GM23248 (cell line): ENCODE data around the gene TNP2. TPM values are rescaled to one million over a fixed set of nuclear protein-coding genes. Genes with fewer than 3 reads are reported as not detected.

Experiments used
- DNase-seq: peaks from one replicate; pipeline ENCODE4 v3.0.0-alpha.2; 2015
- H2AFZ ChIP-seq: fragments of 200-600 bp; sonication (generic); 2 replicates; pipeline ENCODE4 v1.6.1; 2016; ENCODE audit warnings: antibody characterized with exemption
- H3F3A ChIP-seq: fragments of 200-600 bp; sonication (generic); 2 replicates; pipeline ENCODE4 v1.6.1; 2016; ENCODE audit warnings: mild to moderate bottlenecking, antibody characterized with exemption, mixed run types; ENCODE audit not compliant: insufficient read depth
- H3K27ac ChIP-seq: fragments of 200-600 bp; sonication (generic); 2 replicates; pipeline ENCODE4 v1.5.1; 2016; ENCODE audit warnings: mild to moderate bottlenecking
- H3K27me3 ChIP-seq: fragments of 200-600 bp; sonication (generic); replicated peaks from 2 replicates; pipeline ENCODE4 v1.6.1; 2016; ENCODE audit warnings: mild to moderate bottlenecking; ENCODE audit not compliant: insufficient read depth
- H3K36me3 ChIP-seq: fragments of 200-600 bp; sonication (generic); 2 replicates; pipeline ENCODE4 v1.6.1; 2016; ENCODE audit warnings: low read depth, mild to moderate bottlenecking
- H3K4me1 ChIP-seq: fragments of 200-600 bp; sonication (generic); 2 replicates; pipeline ENCODE4 v1.6.1; 2016; ENCODE audit warnings: mild to moderate bottlenecking; ENCODE audit not compliant: insufficient read depth
- H3K4me2 ChIP-seq: fragments of 200-600 bp; sonication (generic); one replicate; pipeline ENCODE4 v1.6.1; 2016; ENCODE audit warnings: mild to moderate bottlenecking; ENCODE audit not compliant: unreplicated experiment
- H3K4me3 ChIP-seq: fragments of 200-600 bp; sonication (generic); 2 replicates; pipeline ENCODE4 v1.5.1; 2016; ENCODE audit warnings: mild to moderate bottlenecking
- H3K79me2 ChIP-seq: fragments of 200-600 bp; sonication (generic); 2 replicates; pipeline ENCODE4 v1.6.1; 2016; ENCODE audit warnings: mild to moderate bottlenecking; ENCODE audit not compliant: insufficient read depth
- H3K9ac ChIP-seq: fragments of 200-600 bp; sonication (generic); 2 replicates; pipeline ENCODE4 v1.6.1; 2016; ENCODE audit warnings: mild to moderate bottlenecking
- H3K9me2 ChIP-seq: fragments of 200-600 bp; sonication (generic); 2 replicates; pipeline ENCODE4 v1.6.1; 2016; ENCODE audit warnings: mixed run types, mild to moderate bottlenecking, moderate library complexity; ENCODE audit not compliant: insufficient read depth
- H3K9me3 ChIP-seq: fragments of 200-600 bp; sonication (generic); one replicate; pipeline ENCODE4 v1.6.1; 2017; ENCODE audit warnings: low read depth
- H4K20me1 ChIP-seq: fragments of 200-600 bp; sonication (generic); 2 replicates; pipeline ENCODE4 v1.6.0; 2016; ENCODE audit not compliant: insufficient read depth
- EZH2 ChIP-seq: fragments of 200-600 bp; sonication (generic); IDR thresholded peaks from 2 replicates; pipeline ENCODE4 v1.6.1; 2018; ENCODE audit warnings: antibody characterized with exemption, mild to moderate bottlenecking; ENCODE audit not compliant: insufficient read depth, poor library complexity, severe bottlenecking
- EZH2phosphoT487 ChIP-seq: fragments of 200-600 bp; sonication (generic); IDR thresholded peaks from 2 replicates; pipeline ENCODE4 v1.6.1; 2018; ENCODE audit warnings: antibody characterized with exemption, moderate library complexity, mild to moderate bottlenecking, low read depth; ENCODE audit not compliant: insufficient read depth
- WGBS, 2 experiments: methylation state at CpG; one replicate each; pipeline ENCODE4 v1.1.6; 2015 to 2017; ENCODE audit warnings: low lambda C conversion rate in 2 of 2, low coverage in 1 of 2; ENCODE audit errors: missing lambda C conversion rate in 2 of 2; 5-methylcytosine and 5-hydroxymethylcytosine counted together
- in situ Hi-C: fragments of 300-500 bp; cut with MboI; formaldehyde crosslinking; loops from 2 replicates; pipeline ENCODE4 v1.15.0; 2020
- polyA plus RNA-seq: library from polyadenylated mRNA; unstranded; fragments of >200 nt; fragmentation: Nextera tagmentation; extraction: Ambion mirVana; gene quantifications from 2 replicates; pipeline ENCODE4 v1.2.1, GENCODE V29; 2016
- total RNA-seq: library from RNA; depleted of rRNA; stranded (reverse); fragments of >200 nt; shearing (Covaris generic); gene quantifications from 2 replicates; pipeline ENCODE4 v1.2.3, GENCODE V29; 2014; rRNA removed

The TNP2 gene
- total RNA-seq (not detected in 2 replicates), polyA plus RNA-seq (not detected in 2 replicates)

DNA sequence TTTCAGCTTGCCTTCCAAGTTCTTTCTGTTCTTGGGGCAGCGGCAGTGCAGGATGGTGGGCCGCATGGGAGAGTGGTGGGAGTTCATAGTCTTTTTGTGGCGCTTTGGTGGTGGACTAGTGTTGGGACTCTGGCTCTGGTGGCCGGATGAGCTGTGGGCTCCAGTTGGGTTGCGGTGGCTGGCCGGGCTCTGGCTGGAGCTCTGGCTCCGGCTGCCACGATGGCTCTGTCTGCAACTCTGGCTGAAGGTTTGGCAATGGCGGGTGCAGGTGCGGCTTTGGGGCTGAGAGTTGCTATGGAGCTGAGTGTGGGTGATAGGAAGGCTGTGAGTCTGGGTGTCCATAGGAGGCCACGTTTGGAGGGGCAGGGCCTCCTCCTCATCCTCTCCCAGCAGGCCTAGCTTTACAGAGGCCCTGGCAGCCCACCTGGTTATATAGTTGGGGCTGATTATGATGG, at the start of gene TNP2:
Gene TNP2 (minus strand): TSS at position 405 of the 455 bp plus-strand sequence. CDS start 63 bp downstream, at position 342.
- H3F3A ChIP-seq: no peaks in the 10 kb centered on the region
- no peaks in the 10 kb centered on the region for H3K27me3 ChIP-seq
- no peaks in the 10 kb centered on the region for H4K20me1 ChIP-seq
- H3K4me2 ChIP-seq: no peak within 1 kb of the TSS
- H3K4me1 ChIP-seq: no peaks in the 10 kb centered on the region
- no peak within 1 kb of the TSS for H3K4me3 ChIP-seq
- DNase-seq: no peak
- no peak within 1 kb of the TSS for H2AFZ ChIP-seq
- no peak within 1 kb of the TSS for H3K27ac ChIP-seq
- 90 to 91% methylated on average over 11 of the region's 11 CpGs for WGBS, 2 experiments
- no peak within 1 kb of the TSS for H3K9ac ChIP-seq
- H3K79me2 ChIP-seq: no peaks in the 10 kb centered on the region
- no peaks in the 10 kb centered on the region for H3K36me3 ChIP-seq
- TF ChIP-seq EZH2 (no peak), EZH2phosphoT487 (no peak)
- no peaks in the 10 kb centered on the region for H3K9me3 ChIP-seq
- no peaks in the 10 kb centered on the region for H3K9me2 ChIP-seq
- in situ Hi-C loops: no loop called here

DNA sequence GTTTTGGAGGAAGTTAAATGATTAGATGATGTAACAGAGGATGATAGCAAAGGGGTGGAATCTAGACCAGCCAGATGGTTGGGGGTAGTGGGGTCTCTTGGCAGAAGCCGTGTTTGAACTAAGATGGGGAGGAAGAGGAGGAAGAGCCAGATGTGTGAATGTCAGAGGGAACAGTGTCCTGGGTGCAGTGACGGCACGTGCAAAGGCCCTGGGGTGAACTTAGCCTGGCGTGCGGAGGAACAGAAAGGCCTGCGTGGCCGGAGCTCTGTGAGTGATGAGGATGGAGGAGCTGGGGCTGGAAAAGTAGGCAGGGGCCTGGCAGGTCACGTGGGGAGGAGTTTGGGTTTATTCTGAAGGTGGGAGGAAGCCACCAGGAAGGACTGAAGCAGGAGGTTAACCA, 49.7 kb upstream of the TNP2 start:
- H3F3A ChIP-seq: no peaks in the 10 kb centered on the region
- no peaks in the 10 kb centered on the region for H4K20me1 ChIP-seq
- DNase-seq: no peak
- no peaks in the 10 kb centered on the region for H3K4me1 ChIP-seq
- H3K79me2 ChIP-seq: no peaks in the 10 kb centered on the region
- H2AFZ ChIP-seq: no peak overlapping the region
- H3K4me2 ChIP-seq: no peak overlapping the region
- no peak overlapping the region for H3K27ac ChIP-seq
- H3K27me3 ChIP-seq: no peaks in the 10 kb centered on the region
- H3K9me3 ChIP-seq: no peaks in the 10 kb centered on the region
- in situ Hi-C loops: no loop called here
- H3K9ac ChIP-seq: no peak overlapping the region
- TF ChIP-seq EZH2phosphoT487: no peak
- no peak for TF ChIP-seq EZH2
- no peaks in the 10 kb centered on the region for H3K9me2 ChIP-seq
- no peak overlapping the region for H3K4me3 ChIP-seq
- no peaks in the 10 kb centered on the region for H3K36me3 ChIP-seq
- WGBS, 2 experiments: 80 to 92% methylated on average over 8 of the region's 8 CpGs

DNA sequence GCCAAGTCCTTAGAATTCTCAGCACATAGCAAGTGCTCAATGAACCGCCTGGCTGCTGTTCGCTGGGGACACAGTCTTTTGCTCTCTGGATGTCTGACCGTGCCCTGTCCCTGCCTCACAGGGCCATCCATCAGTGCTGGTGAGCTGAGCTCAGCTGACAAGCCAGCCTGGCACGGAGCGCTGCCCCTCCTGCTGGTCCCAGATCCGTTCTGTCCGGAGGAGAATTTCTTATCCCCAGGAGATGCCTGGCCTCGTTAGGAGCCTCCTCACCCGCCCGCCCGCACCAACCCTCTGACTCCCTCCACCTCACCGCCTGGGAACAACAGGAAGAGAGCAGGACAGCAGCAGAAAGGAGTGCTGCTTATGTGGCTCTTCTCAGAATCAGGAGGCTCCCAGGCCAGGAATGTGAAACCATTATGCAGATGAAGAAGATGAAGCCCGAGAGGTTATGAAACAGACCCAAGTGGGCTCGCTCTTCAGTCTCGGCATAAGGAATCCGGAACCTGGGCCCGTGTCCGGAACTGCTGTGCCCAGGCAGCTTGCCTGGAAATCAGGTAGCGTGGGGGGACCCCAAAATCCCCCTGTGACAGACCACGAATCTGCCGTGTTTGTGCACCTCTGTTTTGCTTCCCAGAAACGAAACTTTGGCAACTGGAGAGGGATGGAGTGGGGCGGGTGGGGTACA, 47.3 kb upstream of the TNP2 start:
- H3F3A ChIP-seq: no peaks in the 10 kb centered on the region
- H3K36me3 ChIP-seq: no peaks in the 10 kb centered on the region
- no peak for DNase-seq
- H3K9ac ChIP-seq: no peak overlapping the region
- H4K20me1 ChIP-seq: no peaks in the 10 kb centered on the region
- in situ Hi-C loops: no loop called here
- H3K9me3 ChIP-seq: no peaks in the 10 kb centered on the region
- 78 to 84% methylated on average over 17 to 23 of the region's 23 CpGs for WGBS, 2 experiments
- TF ChIP-seq EZH2phosphoT487: no peak
- no peak for TF ChIP-seq EZH2
- no peaks in the 10 kb centered on the region for H3K27me3 ChIP-seq
- H3K4me1 ChIP-seq: peaks cover 20% of the 10 kb centered on the region
- no peak overlapping the region for H2AFZ ChIP-seq
- no peak overlapping the region for H3K4me2 ChIP-seq
- no peak overlapping the region for H3K4me3 ChIP-seq
- no peaks in the 10 kb centered on the region for H3K9me2 ChIP-seq
- no peaks in the 10 kb centered on the region for H3K79me2 ChIP-seq
- H3K27ac ChIP-seq: no peak overlapping the region

DNA sequence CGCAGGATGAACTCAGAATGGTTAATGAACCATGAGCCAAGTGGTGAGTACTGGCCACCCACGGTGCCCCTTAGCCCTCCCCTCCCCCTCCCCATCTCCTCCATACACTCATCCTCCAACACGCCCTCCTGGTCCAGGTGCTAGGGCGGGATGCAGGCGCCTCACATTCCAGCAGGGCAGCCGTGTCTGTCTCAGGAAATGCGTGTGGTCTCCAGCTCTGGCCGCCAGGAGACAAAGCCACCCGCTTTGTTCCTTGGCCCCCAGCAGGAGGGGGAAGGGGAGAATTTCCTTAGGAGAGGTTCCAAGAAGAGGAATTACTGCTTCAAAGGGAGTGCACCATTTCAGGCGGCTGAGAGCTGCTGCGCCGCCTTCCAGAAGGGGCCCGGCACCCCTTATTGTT, 46.4 kb upstream of the TNP2 start:
- peak; percentile 9 for DNase-seq
- no peak for TF ChIP-seq EZH2phosphoT487
- TF ChIP-seq EZH2: no peak
- H3K9me3 ChIP-seq: no peaks in the 10 kb centered on the region
- H2AFZ ChIP-seq: no peak overlapping the region
- H3K27me3 ChIP-seq: no peaks in the 10 kb centered on the region
- no peak overlapping the region for H3K9ac ChIP-seq
- H3F3A ChIP-seq: no peaks in the 10 kb centered on the region
- no peak overlapping the region for H3K4me2 ChIP-seq
- H3K36me3 ChIP-seq: no peaks in the 10 kb centered on the region
- in situ Hi-C loops: no loop called here
- no peaks in the 10 kb centered on the region for H3K79me2 ChIP-seq
- no peak overlapping the region for H3K27ac ChIP-seq
- no peaks in the 10 kb centered on the region for H4K20me1 ChIP-seq
- WGBS, 2 experiments: 75 to 76% methylated on average over 13 of the region's 13 CpGs
- H3K4me3 ChIP-seq: no peak overlapping the region
- no peaks in the 10 kb centered on the region for H3K9me2 ChIP-seq
- H3K4me1 ChIP-seq: peaks cover 20% of the 10 kb centered on the region
